K562 (cell line): ENCODE data around the gene TRAF7. TPM values are rescaled to one million over a fixed set of nuclear protein-coding genes. Genes with fewer than 3 reads are reported as not detected.

ENCODE experiments used
- ATAC-seq: fragments of 200-7000 bp; cut with Tn5 transposase; 3 replicates; pipeline ENCODE4 v1.9.1; 2020; ENCODE audit warnings: moderate library complexity
- BruUV-seq: library from RNA; stranded (reverse); fragments of 400-500 nt; replicated peaks from 2 replicates; lab custom pipeline; 2021; lab: Mats Ljungman, UMichigan
- CTCF ChIA-PET: fragments of 300-600 bp; formaldehyde crosslinking; extraction: SDS; loops from one replicate; lab custom pipeline; 2021; ENCODE audit warnings: low intra/inter-chr PET ratio; lab: Yijun Ruan, JAX
- POLR2A ChIA-PET: fragments of 300-600, 350-650 bp; sonication (Branson Sonifier 250); formaldehyde crosslinking; extraction: SDS; loops from one replicate; lab custom pipeline; 2021; ENCODE audit warnings: antibody characterized with exemption, inconsistent platforms; lab: Yijun Ruan, JAX
- DNase-seq, 4 experiments: peaks; one replicate each; pipeline versions ENCODE4 v3.0.0 to v3.0.0-alpha.2; 2011 to 2018; ENCODE audit warnings: low spot score in 3 of 4, mixed read lengths in 3 of 4; ENCODE audit errors: extremely low read depth in 1 of 4
- FAIRE-seq: peaks from 2 replicates; lab custom pipeline; 2011; peaks lifted over from hg19 to GRCh38; lab: Jason Lieb, UNC
- H2AFZ ChIP-seq: 2 replicates; pipeline ENCODE4 v1.6.0; 2011; ENCODE audit warnings: low read depth, low read length, control low read depth, inconsistent platforms
- H3K27ac ChIP-seq: fragments of 200-600 bp; 3 replicates; pipeline ENCODE4 v1.8.0; 2011; ENCODE audit warnings: low read depth, mild to moderate bottlenecking, control low read depth, inconsistent platforms, low read length, moderate library complexity, mixed read lengths; ENCODE audit errors: extremely low read depth
- H3K27me3 ChIP-seq, 2 experiments: fragments of 300-600 bp in 1 of 2; 2 replicates in 1 of 2; 3 replicates in 1 of 2; pipeline versions ENCODE4 v1.6.0 to v1.8.0; 2011; ENCODE audit warnings: inconsistent platforms in 2 of 2, low read length in 2 of 2, mild to moderate bottlenecking in 1 of 2, mixed read lengths in 1 of 2, moderate library complexity in 1 of 2; ENCODE audit not compliant: control insufficient read depth in 2 of 2, insufficient read depth in 2 of 2
- H3K36me3 ChIP-seq: fragments of 300-600 bp; 3 replicates; pipeline ENCODE4 v1.8.0; 2011; ENCODE audit warnings: mild to moderate bottlenecking, low read length, inconsistent platforms; ENCODE audit not compliant: control insufficient read depth, insufficient read depth
- H3K4me1 ChIP-seq, 2 experiments: fragments of 200-600 bp in 1 of 2; replicated peaks in 1 of 2; 2 replicates in 1 of 2; 3 replicates in 1 of 2; pipeline versions ENCODE4 v1.5.1 to v1.8.0; 2011; ENCODE audit warnings: inconsistent platforms in 2 of 2, low read length in 2 of 2, mild to moderate bottlenecking in 1 of 2, mixed read lengths in 1 of 2, moderate library complexity in 1 of 2; ENCODE audit not compliant: control insufficient read depth in 2 of 2, insufficient read depth in 2 of 2
- H3K4me2 ChIP-seq: 2 replicates; pipeline ENCODE4 v1.6.1; 2011; ENCODE audit warnings: low read length, control low read depth, inconsistent platforms, mixed read lengths; ENCODE audit not compliant: insufficient read depth
- H3K4me3 ChIP-seq: fragments of 200-600 bp; sonication (generic), shearing (Covaris generic); 2 replicates; pipeline ENCODE4 v1.5.1; 2016; ENCODE audit warnings: control low read depth, inconsistent platforms
- H3K79me2 ChIP-seq: fragments of 200-600 bp; 3 replicates; pipeline ENCODE4 v1.8.0; 2011; ENCODE audit warnings: low read length, inconsistent platforms; ENCODE audit not compliant: control insufficient read depth, insufficient read depth
- H3K9ac ChIP-seq, 2 experiments: 2 replicates each; pipeline versions ENCODE4 v1.6.0 to v1.6.1; 2011; ENCODE audit warnings: low read depth in 2 of 2, low read length in 2 of 2, control low read depth in 1 of 2, inconsistent platforms in 1 of 2, mild to moderate bottlenecking in 1 of 2, mixed read lengths in 1 of 2; ENCODE audit not compliant: insufficient read depth in 1 of 2
- H3K9me1 ChIP-seq: one replicate; pipeline ENCODE4 v1.6.0; 2011; ENCODE audit warnings: inconsistent platforms, mild to moderate bottlenecking, low read length, moderate library complexity; ENCODE audit not compliant: control insufficient read depth, insufficient read depth
- H3K9me3 ChIP-seq: replicated peaks from 2 replicates; pipeline ENCODE4 v1.5.1; 2011; ENCODE audit warnings: low read depth, low read length, inconsistent platforms; ENCODE audit not compliant: control insufficient read depth, insufficient read depth
- H4K20me1 ChIP-seq: replicated peaks from 2 replicates; pipeline ENCODE4 v1.6.1; 2011; ENCODE audit warnings: low read length, inconsistent platforms, mixed read lengths; ENCODE audit not compliant: control insufficient read depth, insufficient read depth
- HDAC1 ChIP-seq, 2 experiments: fragments of 450-650 bp; IDR thresholded peaks; 2 replicates each; pipeline ENCODE4 v1.6.1; 2016 to 2017; ENCODE audit warnings: inconsistent platforms in 1 of 2, mild to moderate bottlenecking in 1 of 2, moderate library complexity in 1 of 2
- HLTF ChIP-seq: fragments of 450-650 bp; IDR thresholded peaks from 2 replicates; pipeline ENCODE4 v1.6.1; 2016
- SP1 ChIP-seq: sonication (generic); formaldehyde crosslinking; IDR thresholded peaks from 2 replicates; pipeline ENCODE4 v1.8.1; 2022; ENCODE audit warnings: mild to moderate bottlenecking, missing genetic modification reagents
- SP2 ChIP-seq: IDR thresholded peaks from 2 replicates; pipeline ENCODE4 v1.6.1; 2011; ENCODE audit warnings: mild to moderate bottlenecking, low read depth, low read length, moderate library complexity; ENCODE audit not compliant: poor library complexity, severe bottlenecking; ENCODE audit errors: extremely low read depth
- TBP ChIP-seq: optimal IDR thresholded peaks from 2 replicates; pipeline ENCODE3; 2011; ENCODE audit warnings: low read depth, low read length, improper control_type of control experiment
- TEAD1 ChIP-seq, 2 experiments: fragments of 450-650 bp in 1 of 2; sonication (generic) in 1 of 2; formaldehyde crosslinking; IDR thresholded peaks; 2 replicates each; pipeline versions ENCODE4 v1.4.0 to v1.8.0; 2020 to 2022; ENCODE audit warnings: mild to moderate bottlenecking in 2 of 2, missing genetic modification reagents in 1 of 2
- WGBS: fragments of 100-300 bp; shearing (Covaris generic); methylation state at CpG from one replicate; pipeline ENCODE4 v1.1.6; 2016; ENCODE audit warnings: low coverage, mixed read lengths; ENCODE audit not compliant: insufficient coverage; ENCODE audit errors: missing lambda C conversion rate; 5-methylcytosine and 5-hydroxymethylcytosine counted together
- in situ Hi-C: fragments of 300-500 bp; cut with MboI; formaldehyde crosslinking; loops from 4 replicates; pipeline ENCODE4 v1.15.0; 2018; ENCODE audit warnings: inconsistent platforms, mixed read lengths
- intact Hi-C: fragments of 100-400 bp; cut with micrococcal nuclease; formaldehyde crosslinking; loops from 2 replicates; pipeline ENCODE4 v1.14.2; 2022
- polyA plus RNA-seq, 8 experiments: library from polyadenylated mRNA; depleted of rRNA in 4 of 8; stranded (reverse) in 5 of 8; unstranded in 3 of 8; fragments of >200 nt; fragmentation: Nextera tagmentation in 2 of 8; fragmentation: Illumina TruSeq in 1 of 8; extraction: Ambion mirVana in 2 of 8; extraction: Trizol in 1 of 8; gene quantifications; 2 replicates each; pipeline versions ENCODE4 v1.2.1 to v1.2.3, GENCODE V29; 2011 to 2014; ENCODE audit warnings: inconsistent platforms in 1 of 8, missing spikeins in 1 of 8
- total RNA-seq, 7 experiments: library from RNA; depleted of rRNA in 6 of 7; stranded (reverse); fragments of >200 nt in 6 of 7; fragmentation: Illumina TruSeq in 2 of 7; extraction: Trizol in 2 of 7; gene quantifications; 2 replicates each; pipeline versions ENCODE4 v1.2.1 to v1.2.3, GENCODE V29; 2011 to 2021; ENCODE audit warnings: low replicate concordance in 1 of 7
- TF ChIP-seq, protein P1 (sequence below): sonication (generic); formaldehyde crosslinking; IDR thresholded peaks from 2 replicates; pipeline ENCODE4 v1.8.1; 2023; ENCODE audit warnings: mild to moderate bottlenecking, missing genetic modification reagents
- TF ChIP-seq, protein P2 (sequence below): fragments of 450-650 bp; IDR thresholded peaks from 2 replicates; pipeline ENCODE4 v1.6.1; 2014; ENCODE audit warnings: low read depth, mild to moderate bottlenecking, moderate library complexity, borderline replicate concordance
- TF ChIP-seq, protein P3 (sequence below): sonication (generic); formaldehyde crosslinking; IDR thresholded peaks from 2 replicates; pipeline ENCODE4 v1.8.0; 2023; ENCODE audit warnings: mild to moderate bottlenecking, missing genetic modification reagents
- TF ChIP-seq, protein P4 (sequence below): fragments of 200-800 bp; sonication (Bioruptor generic); IDR thresholded peaks from 2 replicates; pipeline ENCODE4 v1.6.1; 2016; ENCODE audit warnings: missing genetic modification characterization, missing compliant biosample characterization

TRAF7 gene
- total and polyA plus RNA-seq, 9 of the 15 experiments (the other 6 are each of a cell fraction or from before 2014, with no cell fraction given), result 1.1 to 113 (median 41.6) TPM

DNA sequence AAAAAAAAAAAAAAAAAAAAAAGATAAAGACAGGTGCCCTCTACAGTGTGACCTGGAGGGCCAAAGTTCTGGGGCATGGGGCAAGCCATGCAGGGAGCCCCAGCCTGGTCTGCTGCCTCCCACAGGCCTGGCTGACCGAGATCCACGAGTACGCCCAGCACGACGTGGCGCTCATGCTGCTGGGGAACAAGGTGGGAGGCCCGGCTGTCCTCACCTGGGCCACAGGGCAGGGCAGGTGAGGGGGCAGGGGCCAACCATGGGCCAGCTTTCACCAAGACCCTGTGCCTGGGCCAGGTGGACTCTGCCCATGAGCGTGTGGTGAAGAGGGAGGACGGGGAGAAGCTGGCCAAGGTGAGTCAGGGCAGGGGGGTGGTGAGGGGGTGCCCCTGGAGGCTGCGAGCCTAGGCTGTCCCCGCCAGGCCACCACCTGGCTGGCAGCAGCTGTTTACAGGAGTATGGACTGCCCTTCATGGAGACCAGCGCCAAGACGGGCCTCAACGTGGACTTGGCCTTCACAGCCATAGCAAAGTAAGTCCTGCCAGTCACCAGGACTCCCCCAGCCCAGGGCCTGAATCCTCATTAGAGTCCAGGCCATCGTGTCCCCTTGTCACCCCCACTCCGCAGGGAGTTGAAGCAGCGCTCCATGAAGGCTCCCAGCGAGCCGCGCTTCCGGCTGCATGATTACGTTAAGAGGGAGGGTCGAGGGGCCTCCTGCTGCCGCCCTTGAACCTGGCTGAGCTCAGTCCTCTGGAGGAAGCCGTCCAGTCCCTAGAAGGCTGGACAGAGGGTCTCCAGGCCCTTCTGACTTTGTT lies 2.7 kb upstream of the TRAF7 start:
- Histone ChIP-seq H3K9ac (peak overlapping the region; percentile 90 to 100), H3K4me3 (peak overlapping the region; percentile 55), H3K36me3 (peaks cover 47% of the 10 kb centered on the region), H4K20me1 (peaks cover 61% of the 10 kb centered on the region), H3K27me3 (no peaks in the 10 kb centered on the region), H3K4me1 (peaks cover 38 to 71% of the 10 kb centered on the region in 2 experiments), H2AFZ (no peak overlapping the region), H3K4me2 (peak overlapping the region; percentile 96), H3K27ac (peak overlapping the region; percentile 82), H3K9me3 (no peaks in the 10 kb centered on the region), H3K9me1 (peaks cover 27% of the 10 kb centered on the region), H3K79me2 (peaks cover 65% of the 10 kb centered on the region)
- in situ Hi-C loops (no loop called here), intact Hi-C loops (no loop called here)
- POLR2A ChIA-PET, result interaction anchor here (0.5 to 5.1 kb wide), 18 partner anchors 9 to 316 kb away, joined by 3 to 44 read pairs (median 6); partner anchors contain the start of genes BRICD5, ECI1, NTHL1 and RNF151
- FAIRE-seq (no peak), DNase-seq (peak; percentile 34 to 62 (median 46)), ATAC-seq (peak; percentile 9)
- no TSS peak for BruUV-seq
- WGBS, result under 1% methylated on average over 24 of the region's 25 CpGs
- CTCF ChIA-PET, result interaction anchor here (1.1 to 2.3 kb wide), 5 partner anchors 13 to 289 kb away, joined by 3 to 15 read pairs (median 4); no protein-coding TSS in a partner anchor
- TF ChIP-seq HLTF, result 0 out of 2 replicates have a peak, but pooled peaks have one; percentile 21
- TF ChIP-seq, protein P1, sequence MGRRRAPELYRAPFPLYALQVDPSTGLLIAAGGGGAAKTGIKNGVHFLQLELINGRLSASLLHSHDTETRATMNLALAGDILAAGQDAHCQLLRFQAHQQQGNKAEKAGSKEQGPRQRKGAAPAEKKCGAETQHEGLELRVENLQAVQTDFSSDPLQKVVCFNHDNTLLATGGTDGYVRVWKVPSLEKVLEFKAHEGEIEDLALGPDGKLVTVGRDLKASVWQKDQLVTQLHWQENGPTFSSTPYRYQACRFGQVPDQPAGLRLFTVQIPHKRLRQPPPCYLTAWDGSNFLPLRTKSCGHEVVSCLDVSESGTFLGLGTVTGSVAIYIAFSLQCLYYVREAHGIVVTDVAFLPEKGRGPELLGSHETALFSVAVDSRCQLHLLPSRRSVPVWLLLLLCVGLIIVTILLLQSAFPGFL (CRISPR knock-in tag), result 0 out of 2 replicates have a peak, but pooled peaks have one; percentile 35
- peak in 1 of 2 experiments; percentile 44; a peak in 1 of 4 replicates for TF ChIP-seq HDAC1 (IDR thresholded peaks at IDR 0.05)
- 0 out of 4 replicates have a peak, but pooled peaks of 1 of the 2 experiments have one; percentile 7 for TF ChIP-seq TEAD1 (CRISPR knock-in tag; IDR thresholded peaks at IDR 0.05)
- peak; percentile 21; the same call in 1 of the 2 replicates for TF ChIP-seq SP1 (CRISPR knock-in tag)
- TF ChIP-seq, protein P2, sequence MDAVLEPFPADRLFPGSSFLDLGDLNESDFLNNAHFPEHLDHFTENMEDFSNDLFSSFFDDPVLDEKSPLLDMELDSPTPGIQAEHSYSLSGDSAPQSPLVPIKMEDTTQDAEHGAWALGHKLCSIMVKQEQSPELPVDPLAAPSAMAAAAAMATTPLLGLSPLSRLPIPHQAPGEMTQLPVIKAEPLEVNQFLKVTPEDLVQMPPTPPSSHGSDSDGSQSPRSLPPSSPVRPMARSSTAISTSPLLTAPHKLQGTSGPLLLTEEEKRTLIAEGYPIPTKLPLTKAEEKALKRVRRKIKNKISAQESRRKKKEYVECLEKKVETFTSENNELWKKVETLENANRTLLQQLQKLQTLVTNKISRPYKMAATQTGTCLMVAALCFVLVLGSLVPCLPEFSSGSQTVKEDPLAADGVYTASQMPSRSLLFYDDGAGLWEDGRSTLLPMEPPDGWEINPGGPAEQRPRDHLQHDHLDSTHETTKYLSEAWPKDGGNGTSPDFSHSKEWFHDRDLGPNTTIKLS, result peak; percentile 78
- peak; percentile 40 for TF ChIP-seq SP2
- TF ChIP-seq TBP, result no peak
- TF ChIP-seq, protein P3, sequence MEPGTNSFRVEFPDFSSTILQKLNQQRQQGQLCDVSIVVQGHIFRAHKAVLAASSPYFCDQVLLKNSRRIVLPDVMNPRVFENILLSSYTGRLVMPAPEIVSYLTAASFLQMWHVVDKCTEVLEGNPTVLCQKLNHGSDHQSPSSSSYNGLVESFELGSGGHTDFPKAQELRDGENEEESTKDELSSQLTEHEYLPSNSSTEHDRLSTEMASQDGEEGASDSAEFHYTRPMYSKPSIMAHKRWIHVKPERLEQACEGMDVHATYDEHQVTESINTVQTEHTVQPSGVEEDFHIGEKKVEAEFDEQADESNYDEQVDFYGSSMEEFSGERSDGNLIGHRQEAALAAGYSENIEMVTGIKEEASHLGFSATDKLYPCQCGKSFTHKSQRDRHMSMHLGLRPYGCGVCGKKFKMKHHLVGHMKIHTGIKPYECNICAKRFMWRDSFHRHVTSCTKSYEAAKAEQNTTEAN (CRISPR knock-in tag), result 0 out of 2 replicates have a peak, but pooled peaks have one; percentile 35
- TF ChIP-seq, protein P4, sequence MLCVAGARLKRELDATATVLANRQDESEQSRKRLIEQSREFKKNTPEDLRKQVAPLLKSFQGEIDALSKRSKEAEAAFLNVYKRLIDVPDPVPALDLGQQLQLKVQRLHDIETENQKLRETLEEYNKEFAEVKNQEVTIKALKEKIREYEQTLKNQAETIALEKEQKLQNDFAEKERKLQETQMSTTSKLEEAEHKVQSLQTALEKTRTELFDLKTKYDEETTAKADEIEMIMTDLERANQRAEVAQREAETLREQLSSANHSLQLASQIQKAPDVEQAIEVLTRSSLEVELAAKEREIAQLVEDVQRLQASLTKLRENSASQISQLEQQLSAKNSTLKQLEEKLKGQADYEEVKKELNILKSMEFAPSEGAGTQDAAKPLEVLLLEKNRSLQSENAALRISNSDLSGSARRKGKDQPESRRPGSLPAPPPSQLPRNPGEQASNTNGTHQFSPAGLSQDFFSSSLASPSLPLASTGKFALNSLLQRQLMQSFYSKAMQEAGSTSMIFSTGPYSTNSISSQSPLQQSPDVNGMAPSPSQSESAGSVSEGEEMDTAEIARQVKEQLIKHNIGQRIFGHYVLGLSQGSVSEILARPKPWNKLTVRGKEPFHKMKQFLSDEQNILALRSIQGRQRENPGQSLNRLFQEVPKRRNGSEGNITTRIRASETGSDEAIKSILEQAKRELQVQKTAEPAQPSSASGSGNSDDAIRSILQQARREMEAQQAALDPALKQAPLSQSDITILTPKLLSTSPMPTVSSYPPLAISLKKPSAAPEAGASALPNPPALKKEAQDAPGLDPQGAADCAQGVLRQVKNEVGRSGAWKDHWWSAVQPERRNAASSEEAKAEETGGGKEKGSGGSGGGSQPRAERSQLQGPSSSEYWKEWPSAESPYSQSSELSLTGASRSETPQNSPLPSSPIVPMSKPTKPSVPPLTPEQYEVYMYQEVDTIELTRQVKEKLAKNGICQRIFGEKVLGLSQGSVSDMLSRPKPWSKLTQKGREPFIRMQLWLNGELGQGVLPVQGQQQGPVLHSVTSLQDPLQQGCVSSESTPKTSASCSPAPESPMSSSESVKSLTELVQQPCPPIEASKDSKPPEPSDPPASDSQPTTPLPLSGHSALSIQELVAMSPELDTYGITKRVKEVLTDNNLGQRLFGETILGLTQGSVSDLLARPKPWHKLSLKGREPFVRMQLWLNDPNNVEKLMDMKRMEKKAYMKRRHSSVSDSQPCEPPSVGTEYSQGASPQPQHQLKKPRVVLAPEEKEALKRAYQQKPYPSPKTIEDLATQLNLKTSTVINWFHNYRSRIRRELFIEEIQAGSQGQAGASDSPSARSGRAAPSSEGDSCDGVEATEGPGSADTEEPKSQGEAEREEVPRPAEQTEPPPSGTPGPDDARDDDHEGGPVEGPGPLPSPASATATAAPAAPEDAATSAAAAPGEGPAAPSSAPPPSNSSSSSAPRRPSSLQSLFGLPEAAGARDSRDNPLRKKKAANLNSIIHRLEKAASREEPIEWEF (CRISPR knock-in tag), result no peak
